H9 (cell line): Measurements from ENCODE around the gene MYH15. TPM values are rescaled to one million over a fixed set of nuclear protein-coding genes. Genes with fewer than 3 reads are reported as not detected.

ENCODE experiments used
- DNase-seq: peaks from one replicate; pipeline ENCODE4 v3.0.0-alpha.2; 2017
- H2AFZ ChIP-seq: one replicate; pipeline ENCODE4 v1.6.1; 2013; ENCODE audit warnings: mild to moderate bottlenecking, low read length, control low read depth, moderate library complexity
- H2AK5ac ChIP-seq: 2 replicates; pipeline ENCODE4 v1.6.1; 2013; ENCODE audit warnings: low read length, control low read depth, mixed read lengths; ENCODE audit not compliant: insufficient read length
- H2BK120ac ChIP-seq: one replicate; pipeline ENCODE4 v1.6.1; 2013; ENCODE audit warnings: low read depth, mild to moderate bottlenecking, low read length, control low read depth, inconsistent platforms; ENCODE audit not compliant: poor library complexity, severe bottlenecking
- H2BK12ac ChIP-seq: 2 replicates; pipeline ENCODE4 v1.6.1; 2013; ENCODE audit warnings: low read length, control low read depth, mixed read lengths, low read depth; ENCODE audit not compliant: insufficient read length
- H2BK15ac ChIP-seq: 2 replicates; pipeline ENCODE4 v1.6.1; 2013; ENCODE audit warnings: low read depth, low read length, control low read depth
- H2BK20ac ChIP-seq: one replicate; pipeline ENCODE4 v1.6.1; 2013; ENCODE audit warnings: low read depth, mild to moderate bottlenecking, low read length, control low read depth, inconsistent platforms; ENCODE audit not compliant: poor library complexity, severe bottlenecking
- H2BK5ac ChIP-seq: 2 replicates; pipeline ENCODE4 v1.6.1; 2013; ENCODE audit warnings: low read length, control low read depth, mixed read lengths; ENCODE audit not compliant: insufficient read length
- H3K14ac ChIP-seq: 2 replicates; pipeline ENCODE4 v1.6.1; 2013; ENCODE audit warnings: low read length, control low read depth; ENCODE audit not compliant: insufficient read depth
- H3K18ac ChIP-seq: 2 replicates; pipeline ENCODE4 v1.6.1; 2013; ENCODE audit warnings: low read depth, mild to moderate bottlenecking, mixed read lengths, low read length, control low read depth; ENCODE audit not compliant: insufficient read length
- H3K23ac ChIP-seq: 2 replicates; pipeline ENCODE4 v1.6.1; 2013; ENCODE audit warnings: low read length, control low read depth, mixed read lengths, low read depth; ENCODE audit not compliant: insufficient read length
- H3K23me2 ChIP-seq: 2 replicates; pipeline ENCODE4 v1.6.1; 2013; ENCODE audit warnings: low read depth, mild to moderate bottlenecking, mixed read lengths, low read length, control low read depth; ENCODE audit not compliant: insufficient read length, poor library complexity, severe bottlenecking
- H3K27ac ChIP-seq: 2 replicates; pipeline ENCODE4 v1.5.1; 2013; ENCODE audit warnings: low read length, control low read depth, mixed read lengths, low read depth; ENCODE audit not compliant: insufficient read length
- H3K27me3 ChIP-seq: 2 replicates; pipeline ENCODE4 v1.6.1; 2013; ENCODE audit warnings: low read length, control low read depth, inconsistent platforms; ENCODE audit not compliant: insufficient read depth
- H3K4ac ChIP-seq: 2 replicates; pipeline ENCODE4 v1.6.1; 2013; ENCODE audit warnings: low read depth, mild to moderate bottlenecking, control low read depth, inconsistent platforms, low read length, moderate library complexity
- H3K4me1 ChIP-seq: 2 replicates; pipeline ENCODE4 v1.6.1; 2013; ENCODE audit warnings: low read length, control low read depth, inconsistent platforms; ENCODE audit not compliant: insufficient read depth
- H3K4me2 ChIP-seq: 2 replicates; pipeline ENCODE4 v1.6.1; 2013; ENCODE audit warnings: low read length, control low read depth, mixed read lengths; ENCODE audit not compliant: insufficient read length, insufficient read depth
- H3K56ac ChIP-seq: 2 replicates; pipeline ENCODE4 v1.6.1; 2013; ENCODE audit warnings: low read depth, mild to moderate bottlenecking, mixed read lengths, low read length, control low read depth; ENCODE audit not compliant: insufficient read length
- H3K79me1 ChIP-seq: 2 replicates; pipeline ENCODE4 v1.6.1; 2013; ENCODE audit warnings: low read depth, mild to moderate bottlenecking, moderate library complexity, low read length, control low read depth, inconsistent platforms; ENCODE audit not compliant: insufficient read depth, poor library complexity, severe bottlenecking
- H3K79me2 ChIP-seq: 2 replicates; pipeline ENCODE4 v1.6.1; 2013; ENCODE audit warnings: low read length, control low read depth, inconsistent platforms; ENCODE audit not compliant: insufficient read depth
- H3K9ac ChIP-seq: 2 replicates; pipeline ENCODE4 v1.6.1; 2013; ENCODE audit warnings: low read length, control low read depth, mixed read lengths; ENCODE audit not compliant: insufficient read length; ENCODE audit errors: extremely low read depth
- H3K9me3 ChIP-seq: one replicate; pipeline ENCODE4 v1.6.1; 2013; ENCODE audit warnings: low read depth, low read length, inconsistent platforms; ENCODE audit not compliant: control insufficient read depth
- H3T11ph ChIP-seq: one replicate; pipeline ENCODE4 v1.6.1; 2013; ENCODE audit warnings: mild to moderate bottlenecking, low read length, control low read depth, inconsistent platforms
- H4K20me1 ChIP-seq: one replicate; pipeline ENCODE4 v1.6.1; 2013; ENCODE audit not compliant: control insufficient read depth, insufficient read length, insufficient read depth
- H4K5ac ChIP-seq: 2 replicates; pipeline ENCODE4 v1.6.1; 2013; ENCODE audit warnings: low read depth, mild to moderate bottlenecking, mixed read lengths, low read length, control low read depth; ENCODE audit not compliant: insufficient read length
- H4K8ac ChIP-seq: replicated peaks from 2 replicates; pipeline ENCODE4 v1.6.1; 2013; ENCODE audit warnings: low read length, control low read depth, mixed read lengths, low read depth; ENCODE audit not compliant: insufficient read length
- H4K91ac ChIP-seq: 2 replicates; pipeline ENCODE4 v1.6.1; 2013; ENCODE audit warnings: low read depth, mild to moderate bottlenecking, moderate library complexity, mixed read lengths, low read length, control low read depth; ENCODE audit not compliant: insufficient read length
- H3K27ac Mint-ChIP-seq, 3 experiments: 2 replicates in 2 of 3; 3 replicates in 1 of 3; pipeline ENCODE4 v1.8.0; 2020 to 2021; ENCODE audit warnings: mixed read lengths in 3 of 3, mild to moderate bottlenecking in 1 of 3, moderate library complexity in 1 of 3
- H3K27me3 Mint-ChIP-seq: 2 replicates; pipeline ENCODE4 v1.8.0; 2021; ENCODE audit warnings: low read depth, mild to moderate bottlenecking, moderate library complexity, mixed read lengths
- H3K36me3 Mint-ChIP-seq, 3 experiments: 2 replicates in 2 of 3; 3 replicates in 1 of 3; pipeline ENCODE4 v1.8.0; 2020 to 2021; ENCODE audit warnings: low read depth in 3 of 3, mixed read lengths in 3 of 3; ENCODE audit not compliant: insufficient read depth in 1 of 3
- H3K4me1 Mint-ChIP-seq, 2 experiments: 2 replicates each; pipeline ENCODE4 v1.8.0; 2020; ENCODE audit warnings: mixed read lengths in 2 of 2
- H3K4me3 Mint-ChIP-seq, 2 experiments: 2 replicates in 1 of 2; 3 replicates in 1 of 2; pipeline ENCODE4 v1.8.0; 2020 to 2021; ENCODE audit warnings: mild to moderate bottlenecking in 2 of 2, mixed read lengths in 2 of 2, moderate library complexity in 1 of 2
- H3K9me3 Mint-ChIP-seq, 2 experiments: 2 replicates in 1 of 2; 3 replicates in 1 of 2; pipeline ENCODE4 v1.8.0; 2020; ENCODE audit warnings: mild to moderate bottlenecking in 2 of 2, mixed read lengths in 2 of 2, moderate library complexity in 1 of 2
- CTCF ChIP-seq: fragments of 200-600 bp; sonication (generic); conservative IDR thresholded peaks from 3 replicates; pipeline ENCODE4 v1.8.0; 2021; ENCODE audit warnings: antibody characterized with exemption, mild to moderate bottlenecking
- total RNA-seq: library from RNA; stranded (reverse); gene quantifications from 2 replicates; pipeline ENCODE4 v1.2.1, GENCODE V29; 2021

MYH15 gene
- total RNA-seq, 1 experiment from 2014 or later = 0.13 TPM

DNA sequence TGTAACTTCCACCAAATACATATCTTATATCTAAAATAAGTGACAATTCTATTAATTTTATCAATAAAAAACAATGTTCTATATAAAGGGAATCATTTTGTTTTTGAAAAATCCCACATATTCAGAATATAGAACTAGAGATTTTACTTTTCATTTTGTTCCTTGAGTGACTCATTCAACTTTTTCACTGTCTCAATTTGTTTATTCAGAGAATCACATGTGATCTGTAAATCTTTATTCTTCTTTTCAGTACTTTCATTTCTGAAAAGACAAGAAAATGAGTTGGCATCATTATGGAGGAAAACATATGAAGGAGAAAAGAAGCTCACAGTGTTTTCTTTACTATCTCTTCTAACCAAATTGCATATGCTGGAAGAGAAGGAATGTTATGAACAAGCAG is 43.8 kb upstream of the MYH15 start:
- no peak overlapping the region for H2BK15ac ChIP-seq
- H3T11ph ChIP-seq = no peak overlapping the region
- H2BK120ac ChIP-seq = no peak overlapping the region
- no peak overlapping the region for H3K4me2 ChIP-seq
- no peak overlapping the region for H2BK12ac ChIP-seq
- H3K27me3 Mint-ChIP-seq = no peaks in the 10 kb centered on the region
- no peaks in the 10 kb centered on the region for H3K23me2 ChIP-seq
- no peaks in the 10 kb centered on the region for H3K9me3 Mint-ChIP-seq
- H3K27ac Mint-ChIP-seq = no peak overlapping the region
- no peaks in the 10 kb centered on the region for H3K4me1 ChIP-seq
- no peak overlapping the region for H2BK20ac ChIP-seq
- no peak overlapping the region for H3K56ac ChIP-seq
- H3K9ac ChIP-seq = no peak overlapping the region
- no peaks in the 10 kb centered on the region for H3K79me1 ChIP-seq
- no peak for TF ChIP-seq CTCF
- H4K91ac ChIP-seq = no peak overlapping the region
- H3K18ac ChIP-seq = no peak overlapping the region
- H3K14ac ChIP-seq = no peak overlapping the region
- H4K5ac ChIP-seq = no peak overlapping the region
- H2BK5ac ChIP-seq = no peak overlapping the region
- peaks cover 17 to 58% (median 56%) of the 10 kb centered on the region in 3 experiments for H3K36me3 Mint-ChIP-seq
- H2AK5ac ChIP-seq = no peak overlapping the region
- H3K27me3 ChIP-seq = no peaks in the 10 kb centered on the region
- DNase-seq = no peak
- H3K23ac ChIP-seq = no peak overlapping the region
- no peak overlapping the region for H2AFZ ChIP-seq
- H4K20me1 ChIP-seq = no peaks in the 10 kb centered on the region
- H3K4me3 Mint-ChIP-seq = no peak overlapping the region
- peaks cover 0 to 12% of the 10 kb centered on the region in 2 experiments; a peak in 3 of 4 replicates for H3K4me1 Mint-ChIP-seq
- no peak overlapping the region for H3K4ac ChIP-seq
- H3K9me3 ChIP-seq = no peaks in the 10 kb centered on the region
- H3K27ac ChIP-seq = no peak overlapping the region
- H3K79me2 ChIP-seq = no peaks in the 10 kb centered on the region
- no peak overlapping the region for H4K8ac ChIP-seq
